A673 (cell line): ENCODE data around the gene INTS4. TPM values are rescaled to one million over a fixed set of nuclear protein-coding genes. Genes with fewer than 3 reads are reported as not detected.
"Not testable (repeated sequence)": the region's sequence is repeated elsewhere in the genome, so short reads cannot be mapped to it uniquely, and the experiment has no call there.

Source experiments
- BruUV-seq: library from RNA; stranded (reverse); fragments of 400-500 nt; replicated peaks from 2 replicates; lab custom pipeline; 2021; lab: Mats Ljungman, UMichigan
- CTCF ChIA-PET: fragments of 300-600 bp; sonication (Branson Sonifier 250); formaldehyde crosslinking; loops from one replicate; lab custom pipeline; 2022; ENCODE audit warnings: antibody characterized with exemption; lab: Charles Lee
- POLR2A ChIA-PET: fragments of 300-600 bp; sonication (Branson Sonifier 250); formaldehyde crosslinking; loops from one replicate; lab custom pipeline; 2022; ENCODE audit warnings: antibody characterized with exemption; ENCODE audit not compliant: low non-redundant PET; lab: Charles Lee
- DNase-seq: peaks from one replicate; pipeline ENCODE4 v3.0.0-alpha.2; 2015; ENCODE audit warnings: low spot score
- H3K27ac ChIP-seq: fragments of 200-600 bp; sonication (generic); 2 replicates; pipeline ENCODE4 v1.5.1; 2016; ENCODE audit warnings: mixed run types, low read depth, mild to moderate bottlenecking, mixed read lengths, antibody characterized with exemption, low read length; ENCODE audit not compliant: poor library complexity, severe bottlenecking
- H3K27me3 ChIP-seq: fragments of 200-600 bp; sonication (generic); replicated peaks from 2 replicates; pipeline ENCODE4 v1.6.1; 2017; ENCODE audit warnings: mixed run types, low read depth, mild to moderate bottlenecking, mixed read lengths, antibody characterized with exemption, low read length; ENCODE audit not compliant: insufficient read depth, poor library complexity
- H3K36me3 ChIP-seq: fragments of 200-600 bp; sonication (generic); 2 replicates; pipeline ENCODE4 v1.6.1; 2016; ENCODE audit warnings: mixed run types, mild to moderate bottlenecking, mixed read lengths, antibody characterized with exemption, low read length; ENCODE audit not compliant: insufficient read depth, poor library complexity, severe bottlenecking
- H3K4me1 ChIP-seq: fragments of 200-600 bp; sonication (generic); 2 replicates; pipeline ENCODE4 v1.6.1; 2017; ENCODE audit warnings: mixed run types, mild to moderate bottlenecking, mixed read lengths, antibody characterized with exemption, low read length; ENCODE audit not compliant: insufficient read depth, poor library complexity, severe bottlenecking
- H3K4me3 ChIP-seq: fragments of 200-600 bp; sonication (generic); 2 replicates; pipeline ENCODE4 v1.5.1; 2016; ENCODE audit warnings: low read depth, mixed run types, mild to moderate bottlenecking, mixed read lengths, low read length; ENCODE audit not compliant: poor library complexity, severe bottlenecking
- H3K9me3 ChIP-seq: fragments of 200-600 bp; sonication (generic); 2 replicates; pipeline ENCODE4 v1.6.1; 2016; ENCODE audit warnings: mixed run types, low read depth, mild to moderate bottlenecking, mixed read lengths, antibody characterized with exemption, low read length; ENCODE audit not compliant: poor library complexity, severe bottlenecking
- CTCF ChIP-seq: fragments of 300-800, 200-600 bp; sonication (generic); conservative IDR thresholded peaks from 2 replicates; pipeline ENCODE4 v1.5.1; 2017; ENCODE audit warnings: low read depth, mild to moderate bottlenecking, antibody characterized with exemption, low read length, moderate library complexity, mixed read lengths
- EZH2 ChIP-seq: fragments of 200-600 bp; sonication (generic); IDR thresholded peaks from 2 replicates; pipeline ENCODE4 v1.6.1; 2017; ENCODE audit warnings: borderline replicate concordance, low read depth, mild to moderate bottlenecking, mixed read lengths, antibody characterized with exemption, low read length; ENCODE audit not compliant: poor library complexity, severe bottlenecking
- intact Hi-C: fragments of 100-400 bp; cut with micrococcal nuclease; formaldehyde crosslinking; loops from one replicate; pipeline ENCODE4 v1.10.0; 2022; ENCODE audit not compliant: unreplicated experiment
- total RNA-seq: library from RNA; stranded (reverse); gene quantifications from 2 replicates; pipeline ENCODE4 v1.2.3, GENCODE V29; 2021

The INTS4 gene
- total RNA-seq, 1 experiment from 2014 or later = 66.1 TPM

GRCh38 chr11:77908835-77909234 is 85.6 kb downstream of the INTS4 start:
- H3K27me3 ChIP-seq = no peaks in the 10 kb centered on the region
- H3K9me3 ChIP-seq = no peaks in the 10 kb centered on the region
- CTCF ChIA-PET = no interaction called here
- BruUV-seq = no TSS peak
- intact Hi-C loops = no loop called here
- H3K4me1 ChIP-seq = peaks cover 11% of the 10 kb centered on the region
- TF ChIP-seq CTCF = no peak
- no peak for TF ChIP-seq EZH2
- H3K4me3 ChIP-seq = no peak overlapping the region
- no peak for DNase-seq
- H3K27ac ChIP-seq = no peak overlapping the region
- H3K36me3 ChIP-seq = peaks cover 9% of the 10 kb centered on the region
- POLR2A ChIA-PET = no interaction called here

GRCh38 chr11:77894949-77895348 is 99.5 kb downstream of the INTS4 start:
- H3K9me3 ChIP-seq, intact Hi-C loops, CTCF ChIA-PET, DNase-seq, BruUV-seq, POLR2A ChIA-PET, H3K4me3 ChIP-seq, H3K4me1 ChIP-seq, H3K27ac ChIP-seq, H3K27me3 ChIP-seq, H3K36me3 ChIP-seq: not testable (repeated sequence)

GRCh38 chr11:77891703-77892102 is 102.8 kb downstream of the INTS4 start:
- BruUV-seq, H3K9me3 ChIP-seq, DNase-seq, H3K4me1 ChIP-seq, H3K4me3 ChIP-seq, H3K36me3 ChIP-seq, POLR2A ChIA-PET, intact Hi-C loops, H3K27ac ChIP-seq, CTCF ChIA-PET, H3K27me3 ChIP-seq: not testable (repeated sequence)

GRCh38 chr11:77891256-77891655 is 103.2 kb downstream of the INTS4 start:
- BruUV-seq, CTCF ChIA-PET, H3K36me3 ChIP-seq, H3K27ac ChIP-seq, POLR2A ChIA-PET, DNase-seq, intact Hi-C loops, H3K9me3 ChIP-seq, H3K4me3 ChIP-seq, H3K4me1 ChIP-seq, H3K27me3 ChIP-seq: not testable (repeated sequence)

GRCh38 chr11:77890619-77891056 is 103.8 kb downstream of the INTS4 start:
- H3K27me3 ChIP-seq, POLR2A ChIA-PET, H3K27ac ChIP-seq, intact Hi-C loops, BruUV-seq, CTCF ChIA-PET, H3K36me3 ChIP-seq, H3K9me3 ChIP-seq, H3K4me3 ChIP-seq, DNase-seq, H3K4me1 ChIP-seq: not testable (repeated sequence)

- intact Hi-C loops, POLR2A ChIA-PET, H3K36me3 ChIP-seq, H3K27me3 ChIP-seq, H3K27ac ChIP-seq, H3K9me3 ChIP-seq, H3K4me1 ChIP-seq, H3K4me3 ChIP-seq, DNase-seq, BruUV-seq, CTCF ChIA-PET: not testable (repeated sequence)
These were observed 104.3 kb downstream of the INTS4 start for GRCh38 chr11:77890100-77890614.

GRCh38 chr11:77889045-77889444 is 105.4 kb downstream of the INTS4 start:
- H3K27ac ChIP-seq, H3K9me3 ChIP-seq, BruUV-seq, POLR2A ChIA-PET, intact Hi-C loops, DNase-seq, CTCF ChIA-PET, H3K27me3 ChIP-seq, H3K4me3 ChIP-seq, H3K36me3 ChIP-seq, H3K4me1 ChIP-seq: not testable (repeated sequence)
